Ascending aorta (tissue), 2 donors: ENCODE data around the gene ZMYND8. TPM values are rescaled to one million over a fixed set of nuclear protein-coding genes. Genes with fewer than 3 reads are reported as not detected.
A peak's percentile ranks its signal among the peaks of the same experiment; 100 is the strongest.

ENCODE experiments used
- DNase-seq, 2 donors: peaks; one replicate each; pipeline ENCODE4 v3.0.0-alpha.2; 2019; ENCODE audit warnings: low spot score in 2 of 2
- H3K27ac ChIP-seq, 2 donors: fragments of 200-600 bp; sonication (generic); one replicate each; pipeline ENCODE4 v1.5.1; 2016 to 2017; ENCODE audit warnings: mild to moderate bottlenecking in 1 of 2
- H3K27me3 ChIP-seq: fragments of 200-600 bp; sonication (generic); one replicate; pipeline ENCODE4 v1.5.1; 2017
- H3K36me3 ChIP-seq, 2 donors: fragments of 200-600 bp; sonication (generic); one replicate each; pipeline ENCODE4 v1.5.1; 2016
- H3K4me1 ChIP-seq, 2 donors: fragments of 200-600 bp; sonication (generic); one replicate each; pipeline ENCODE4 v1.5.1; 2016 to 2017; ENCODE audit warnings: mild to moderate bottlenecking in 1 of 2
- H3K4me3 ChIP-seq, 2 donors: fragments of 200-600 bp; sonication (generic); one replicate each; pipeline ENCODE4 v1.5.1; 2016 to 2017; ENCODE audit warnings: mild to moderate bottlenecking in 1 of 2
- H3K9me3 ChIP-seq, 2 donors: fragments of 200-600 bp; sonication (generic); one replicate each; pipeline ENCODE4 v1.5.1; 2016
- intact Hi-C: fragments of 100-400 bp; cut with DNase I; formaldehyde crosslinking; loops from one replicate; pipeline ENCODE4 v1.15.1; 2023
- total RNA-seq: library from RNA; depleted of rRNA; stranded (reverse); fragments of >200 nt; gene quantifications from one replicate; pipeline ENCODE4 v1.1.0, GENCODE V29; 2016
- TF ChIP-seq, protein P1 (sequence below), 3 experiments: fragments of 200-600 bp in 2 of 3; fragments of 450-650 bp in 1 of 3; sonication (generic) in 2 of 3; IDR thresholded peaks; one replicate each; pipeline ENCODE4 v1.5.1; 2016 to 2019; ENCODE audit warnings: antibody characterized with exemption in 3 of 3, mild to moderate bottlenecking in 1 of 3, moderate library complexity in 1 of 3

Gene ZMYND8
- total RNA-seq, 1 donor from 2014 or later = 23.2 TPM

DNA sequence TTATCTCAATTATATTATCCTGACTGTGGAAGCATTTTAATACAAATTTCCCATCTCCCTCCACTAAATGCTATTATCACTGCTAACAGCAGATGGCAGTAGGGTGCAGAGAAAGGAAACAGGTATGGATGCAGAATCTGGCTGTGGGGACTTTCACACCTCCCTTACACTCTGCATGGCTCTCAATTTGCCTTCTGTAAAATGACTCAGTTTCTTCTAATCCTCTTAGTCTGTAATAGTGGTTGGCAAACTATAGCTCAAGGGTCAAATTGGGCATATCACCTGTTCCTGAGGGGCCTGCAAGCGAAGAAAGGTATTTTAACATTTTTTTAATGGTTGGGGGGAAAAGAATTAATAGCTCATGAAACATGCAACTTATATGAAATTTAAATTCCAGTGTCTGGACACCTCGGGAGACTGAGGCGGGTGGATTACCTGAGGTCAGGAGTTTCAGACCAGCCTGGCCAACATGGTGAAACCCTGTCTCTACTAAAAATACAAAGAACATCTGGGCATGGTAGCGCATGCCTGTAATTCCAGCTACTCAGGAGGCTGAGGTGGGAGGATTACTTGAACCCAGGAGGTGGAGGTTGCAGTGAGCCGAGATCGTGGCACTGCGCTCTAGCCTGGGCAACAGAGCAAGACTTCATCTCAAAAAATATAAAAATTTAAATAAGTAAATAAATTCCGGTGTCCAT is 83.5 kb downstream of the ZMYND8 start:
- intact Hi-C loops = loop anchor here (1.0 to 5.0 kb wide), 4 partner anchors 76 to 348 kb away; partner anchors contain the start of gene NCOA3
- H3K4me1 ChIP-seq = peaks cover 15 to 62% of the 10 kb centered on the region in 2 donors
- no peaks in the 10 kb centered on the region for H3K9me3 ChIP-seq
- H3K4me3 ChIP-seq = no peak overlapping the region
- TF ChIP-seq, protein P1, sequence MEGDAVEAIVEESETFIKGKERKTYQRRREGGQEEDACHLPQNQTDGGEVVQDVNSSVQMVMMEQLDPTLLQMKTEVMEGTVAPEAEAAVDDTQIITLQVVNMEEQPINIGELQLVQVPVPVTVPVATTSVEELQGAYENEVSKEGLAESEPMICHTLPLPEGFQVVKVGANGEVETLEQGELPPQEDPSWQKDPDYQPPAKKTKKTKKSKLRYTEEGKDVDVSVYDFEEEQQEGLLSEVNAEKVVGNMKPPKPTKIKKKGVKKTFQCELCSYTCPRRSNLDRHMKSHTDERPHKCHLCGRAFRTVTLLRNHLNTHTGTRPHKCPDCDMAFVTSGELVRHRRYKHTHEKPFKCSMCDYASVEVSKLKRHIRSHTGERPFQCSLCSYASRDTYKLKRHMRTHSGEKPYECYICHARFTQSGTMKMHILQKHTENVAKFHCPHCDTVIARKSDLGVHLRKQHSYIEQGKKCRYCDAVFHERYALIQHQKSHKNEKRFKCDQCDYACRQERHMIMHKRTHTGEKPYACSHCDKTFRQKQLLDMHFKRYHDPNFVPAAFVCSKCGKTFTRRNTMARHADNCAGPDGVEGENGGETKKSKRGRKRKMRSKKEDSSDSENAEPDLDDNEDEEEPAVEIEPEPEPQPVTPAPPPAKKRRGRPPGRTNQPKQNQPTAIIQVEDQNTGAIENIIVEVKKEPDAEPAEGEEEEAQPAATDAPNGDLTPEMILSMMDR (IDR thresholded peaks at IDR 0.05) = peak; percentile 79 to 94 (median 89)
- peak in 1 of 2 donors; percentile 77 for DNase-seq
- no peaks in the 10 kb centered on the region for H3K27me3 ChIP-seq
- H3K36me3 ChIP-seq = peaks cover 0 to 9% of the 10 kb centered on the region in 2 donors
- H3K27ac ChIP-seq = peak overlapping the region; percentile 95 to 97

DNA sequence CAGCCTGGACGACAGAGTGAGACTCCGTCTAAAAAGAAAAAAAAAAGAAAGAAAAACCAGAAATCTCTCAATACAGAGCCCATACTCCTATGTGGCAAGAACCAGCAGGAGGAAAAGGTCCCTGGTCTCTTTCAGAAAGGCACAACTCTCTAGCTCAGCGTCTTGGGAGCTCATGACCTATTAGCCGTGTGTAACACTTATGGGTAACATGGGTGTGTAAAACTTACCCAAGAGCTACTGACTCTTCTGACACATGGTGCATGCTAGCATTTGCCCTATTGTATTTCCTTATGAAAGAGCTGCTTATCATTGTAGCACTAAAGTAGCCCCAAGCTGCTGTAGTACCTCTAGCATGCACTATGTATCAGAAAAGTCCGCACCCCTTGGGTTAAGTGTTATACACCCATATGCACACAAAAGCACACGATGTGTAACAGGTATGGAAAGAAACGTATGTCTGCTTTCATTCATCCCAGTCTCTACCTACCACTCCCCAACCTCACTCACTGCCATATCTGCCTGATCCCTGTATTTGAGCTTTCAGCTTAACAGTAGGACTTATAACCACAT is 85.4 kb downstream of the ZMYND8 start:
- no peak for DNase-seq
- Histone ChIP-seq H3K36me3 (peaks cover 5 to 11% of the 10 kb centered on the region in 2 donors), H3K4me3 (no peak overlapping the region), H3K9me3 (no peaks in the 10 kb centered on the region), H3K27me3 (no peaks in the 10 kb centered on the region), H3K4me1 (peaks cover 15 to 44% of the 10 kb centered on the region in 2 donors), H3K27ac (peak overlapping the region; percentile 7 to 23)
- intact Hi-C loops = loop anchor here (5.0 kb wide), 2 partner anchors 74 to 231 kb away; partner anchors contain the start of gene NCOA3
- TF ChIP-seq, protein P1 (IDR thresholded peaks at IDR 0.05) = no peak

DNA sequence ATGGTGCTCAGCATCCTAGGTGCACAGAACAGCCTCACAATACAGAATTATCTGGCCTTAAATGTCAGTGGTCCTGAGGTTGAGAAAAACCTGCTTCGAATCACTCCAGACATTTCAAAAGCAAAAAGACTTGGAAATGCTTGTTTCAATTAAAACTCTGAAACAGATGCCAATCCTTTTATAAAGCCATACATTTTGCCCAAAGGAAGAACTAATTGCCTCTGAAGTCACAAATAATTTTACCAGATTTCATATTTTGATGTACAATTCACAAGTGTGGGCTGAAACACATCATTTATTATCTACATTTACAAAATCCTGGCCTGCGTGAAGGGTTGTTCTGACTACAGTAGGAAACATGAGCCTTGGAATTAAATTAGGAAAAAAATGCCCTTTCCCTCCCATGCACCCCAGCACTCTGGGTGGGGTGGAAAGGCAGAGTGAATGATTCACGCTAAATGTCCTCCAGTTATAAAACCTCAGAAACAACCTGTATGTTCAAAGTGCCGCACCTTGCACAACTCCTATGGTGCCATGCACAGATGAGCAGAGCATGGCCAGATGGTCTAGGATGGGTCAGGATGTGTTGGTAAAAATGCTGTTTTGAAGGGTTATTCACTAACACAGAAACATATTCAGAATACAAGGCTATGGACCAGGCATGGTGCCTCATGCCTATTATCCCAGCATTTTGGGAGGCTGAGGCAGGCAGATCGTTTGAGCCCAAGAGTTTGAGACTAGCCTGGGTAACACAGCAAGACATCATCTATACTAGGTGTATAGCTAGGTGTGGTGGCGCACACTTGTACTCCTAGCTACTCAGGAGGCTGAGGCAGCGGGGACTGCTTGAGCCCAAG is 87.0 kb downstream of the ZMYND8 start:
- H3K9me3 ChIP-seq = no peaks in the 10 kb centered on the region
- TF ChIP-seq, protein P1 (IDR thresholded peaks at IDR 0.05) = no peak
- H3K27me3 ChIP-seq = no peaks in the 10 kb centered on the region
- H3K4me3 ChIP-seq = no peak overlapping the region
- peaks cover 4 to 5% of the 10 kb centered on the region in 2 donors for H3K36me3 ChIP-seq
- DNase-seq = no peak
- H3K4me1 ChIP-seq = peaks cover 5 to 29% of the 10 kb centered on the region in 2 donors
- H3K27ac ChIP-seq = peak overlapping the region; percentile 1 to 52
- intact Hi-C loops = loop anchor here (5.0 kb wide), 2 partner anchors 72 to 233 kb away; partner anchors contain the start of gene NCOA3

DNA sequence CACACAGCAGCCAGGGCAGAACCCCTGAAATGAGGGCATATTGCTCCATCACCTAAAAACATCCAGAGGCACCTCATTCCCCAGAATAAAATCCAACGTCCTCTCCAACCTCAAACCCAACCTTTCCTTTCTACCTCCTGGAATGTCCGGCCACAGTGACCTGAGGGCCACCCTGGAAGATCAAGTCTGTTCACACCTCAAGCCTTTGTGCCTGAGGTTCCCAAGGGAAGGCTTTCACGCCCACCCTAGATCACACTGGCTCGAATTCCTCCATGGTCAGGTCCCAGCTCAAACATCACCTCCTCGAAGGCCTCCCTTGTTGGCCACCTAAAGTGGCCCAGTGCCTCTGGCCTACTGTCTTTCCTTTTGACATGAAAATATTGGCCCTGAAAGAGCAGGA is 88.9 kb downstream of the ZMYND8 start:
- peaks cover 0 to 30% of the 10 kb centered on the region in 2 donors for H3K4me1 ChIP-seq
- no peak overlapping the region for H3K27ac ChIP-seq
- peaks cover 4 to 5% of the 10 kb centered on the region in 2 donors for H3K36me3 ChIP-seq
- TF ChIP-seq, protein P1 (IDR thresholded peaks at IDR 0.05) = no peak
- no peaks in the 10 kb centered on the region for H3K27me3 ChIP-seq
- no peak overlapping the region for H3K4me3 ChIP-seq
- no peaks in the 10 kb centered on the region for H3K9me3 ChIP-seq
- no peak for DNase-seq
- intact Hi-C loops = no loop called here

DNA sequence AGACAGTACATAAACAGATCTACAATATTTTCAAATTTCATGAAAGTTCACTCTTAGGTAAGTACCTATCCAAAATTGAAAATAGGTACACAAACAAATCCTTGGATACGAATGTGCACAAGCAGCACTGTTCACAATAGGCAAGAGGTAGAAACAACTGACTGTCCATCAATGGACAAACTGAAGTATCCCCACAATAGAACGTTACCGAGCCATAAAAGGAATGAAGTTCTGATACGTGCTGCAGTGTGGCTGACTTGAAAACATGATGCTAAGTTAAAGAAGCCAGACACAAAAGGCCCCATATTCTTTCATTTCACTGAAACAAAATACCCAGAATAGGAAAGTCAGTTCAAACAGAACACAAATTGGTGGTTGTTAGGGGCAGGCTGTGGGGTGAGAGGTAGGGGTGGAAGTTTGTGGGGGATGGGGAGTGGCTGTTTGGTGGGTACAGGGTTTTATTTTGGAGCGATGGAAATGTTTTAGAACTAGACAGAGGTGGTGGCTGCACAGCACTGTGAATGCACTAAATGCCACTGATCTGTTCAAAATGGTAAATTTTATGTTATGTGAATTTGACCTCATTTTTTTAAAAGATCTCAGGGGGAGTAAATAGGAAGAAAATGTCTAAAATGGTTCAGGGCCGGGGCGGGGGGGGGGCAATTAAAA is 89.5 kb downstream of the ZMYND8 start:
- TF ChIP-seq, protein P1 (IDR thresholded peaks at IDR 0.05) = no peak
- Histone ChIP-seq H3K4me1 (peaks cover 0 to 27% of the 10 kb centered on the region in 2 donors), H3K27me3 (no peaks in the 10 kb centered on the region), H3K27ac (no peak overlapping the region), H3K36me3 (peaks cover 5 to 7% of the 10 kb centered on the region in 2 donors), H3K4me3 (no peak overlapping the region), H3K9me3 (no peaks in the 10 kb centered on the region)
- intact Hi-C loops = no loop called here
- DNase-seq = no peak
